Stimulated activated CD8-positive, alpha-beta memory T cell treated with anti-CD3 and anti-CD28 coated beads, Interleukin-12 subunit alpha, Interleukin-12 subunit beta, amount 100 ng/mL, for 24 hours (primary cell): Measurements from ENCODE around the gene MEFV.

Experiments used
- DNase-seq: peaks from one replicate; pipeline ENCODE4 v3.0.0-alpha.2; 2020; ENCODE audit errors: extremely low read depth

MEFV gene

DNA sequence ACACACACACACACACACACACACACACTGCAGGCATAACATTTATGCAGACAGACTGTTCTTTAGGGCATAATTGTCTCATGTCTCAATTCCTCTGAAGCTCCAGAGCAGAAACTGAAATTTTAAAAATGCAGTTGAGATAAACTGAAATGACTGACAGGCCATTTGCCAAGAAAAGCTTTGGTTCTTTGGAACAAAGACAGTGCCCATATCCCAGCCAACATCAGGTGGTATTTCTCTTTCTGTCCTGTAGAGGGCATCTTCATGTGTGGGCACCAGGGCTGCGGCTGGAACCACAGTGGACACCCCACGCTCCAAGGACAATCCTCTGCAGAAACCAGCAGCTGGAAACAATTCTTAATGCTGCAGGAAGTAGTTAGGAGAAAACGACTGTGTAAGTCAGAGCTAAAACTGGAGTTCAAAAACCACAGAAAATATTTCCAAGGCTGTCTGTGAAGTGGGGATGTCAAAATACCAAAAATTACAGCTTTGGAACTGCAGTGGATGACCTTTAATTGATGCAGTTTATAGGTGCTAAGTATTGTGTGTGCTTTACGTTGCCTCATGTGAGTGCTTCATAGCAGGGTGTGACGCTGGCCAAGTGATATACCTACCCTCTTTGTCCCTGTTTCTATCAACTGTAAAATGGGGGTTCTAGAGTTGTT is 10.6 kb upstream of the MEFV start:
- no peak for DNase-seq

DNA sequence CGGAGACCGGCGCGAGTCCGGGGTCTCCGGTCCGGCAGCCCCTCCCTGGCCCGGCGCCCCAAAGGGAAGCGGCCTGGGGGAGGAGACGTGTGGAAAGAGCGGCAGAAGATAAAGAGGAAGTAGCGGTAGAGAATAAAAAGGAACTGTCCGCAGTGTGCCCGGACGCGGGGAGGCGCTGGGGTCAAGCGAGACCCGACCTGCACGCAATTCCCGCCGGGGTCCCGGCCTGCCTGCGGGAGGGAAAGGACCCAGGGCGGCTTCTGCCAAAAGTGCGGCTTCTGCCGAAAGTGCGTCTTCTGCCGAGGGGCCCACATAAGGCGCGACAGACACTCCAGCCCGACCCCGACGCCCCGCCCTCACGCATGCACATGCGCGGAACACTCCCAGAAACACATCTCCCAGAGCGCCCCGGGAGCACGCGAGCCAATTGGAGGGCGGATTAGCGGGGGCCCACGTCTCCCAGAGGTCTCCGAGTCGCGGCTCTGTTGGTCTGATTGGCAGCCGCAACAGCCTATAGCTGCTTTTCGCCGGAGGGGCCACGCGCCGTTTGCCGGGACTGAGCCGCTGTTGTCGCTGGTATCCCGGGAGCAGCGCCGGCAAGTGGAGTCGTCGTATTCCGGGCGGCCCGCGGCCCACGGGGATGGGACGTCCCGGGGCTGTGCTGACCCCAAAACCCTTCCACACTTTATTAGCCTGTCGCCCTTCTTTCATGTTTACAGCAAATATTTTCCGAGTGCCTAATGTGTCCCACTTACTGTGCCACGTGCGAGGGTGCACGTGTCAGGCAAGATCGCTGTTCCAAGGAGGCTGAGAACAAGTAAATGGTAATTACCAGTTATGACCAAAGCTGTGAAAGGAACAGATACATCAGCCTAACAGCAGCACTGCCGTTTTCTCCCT is 8.0 kb upstream of the MEFV start:
- peak; percentile 98 for DNase-seq

DNA sequence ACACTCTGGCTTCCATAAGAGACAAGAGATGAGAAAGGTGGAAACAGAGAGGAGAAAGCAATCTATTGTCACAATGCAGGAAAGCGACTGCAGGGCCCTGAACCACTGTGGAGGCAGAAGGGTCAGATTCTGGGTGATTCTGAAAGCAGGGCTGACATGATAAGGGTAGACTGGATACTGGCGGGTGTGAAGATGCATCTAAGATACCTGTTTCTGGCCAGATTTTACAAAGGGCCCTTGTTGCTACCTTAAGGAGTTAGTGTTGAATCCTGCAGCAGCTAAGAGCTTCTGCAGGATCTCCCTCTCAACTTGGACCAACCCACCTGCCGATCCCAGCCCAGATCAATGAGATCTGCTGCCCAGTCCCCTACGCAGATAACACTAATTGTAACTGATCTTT is 6.1 kb upstream of the MEFV start:
- DNase-seq = no peak

DNA sequence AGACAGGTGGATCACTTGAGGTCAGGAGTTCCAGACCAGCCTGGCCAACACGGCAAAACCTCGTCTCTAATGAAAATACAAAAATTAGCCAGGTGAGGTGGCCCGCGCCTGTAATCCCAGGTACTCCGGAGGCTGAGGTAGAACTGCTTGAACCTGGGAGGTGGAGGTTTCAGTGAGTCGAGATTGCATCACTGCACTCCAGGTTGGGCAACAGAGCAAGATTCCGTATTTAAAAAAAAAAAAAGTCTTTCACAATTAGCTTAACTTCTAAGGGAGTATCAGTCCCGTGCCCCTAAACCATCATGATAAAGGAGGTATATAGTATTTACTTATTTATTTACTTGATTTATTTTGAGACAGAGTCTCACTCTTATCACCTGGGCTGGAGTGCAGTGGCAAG is 3.4 kb upstream of the MEFV start:
- no peak for DNase-seq

DNA sequence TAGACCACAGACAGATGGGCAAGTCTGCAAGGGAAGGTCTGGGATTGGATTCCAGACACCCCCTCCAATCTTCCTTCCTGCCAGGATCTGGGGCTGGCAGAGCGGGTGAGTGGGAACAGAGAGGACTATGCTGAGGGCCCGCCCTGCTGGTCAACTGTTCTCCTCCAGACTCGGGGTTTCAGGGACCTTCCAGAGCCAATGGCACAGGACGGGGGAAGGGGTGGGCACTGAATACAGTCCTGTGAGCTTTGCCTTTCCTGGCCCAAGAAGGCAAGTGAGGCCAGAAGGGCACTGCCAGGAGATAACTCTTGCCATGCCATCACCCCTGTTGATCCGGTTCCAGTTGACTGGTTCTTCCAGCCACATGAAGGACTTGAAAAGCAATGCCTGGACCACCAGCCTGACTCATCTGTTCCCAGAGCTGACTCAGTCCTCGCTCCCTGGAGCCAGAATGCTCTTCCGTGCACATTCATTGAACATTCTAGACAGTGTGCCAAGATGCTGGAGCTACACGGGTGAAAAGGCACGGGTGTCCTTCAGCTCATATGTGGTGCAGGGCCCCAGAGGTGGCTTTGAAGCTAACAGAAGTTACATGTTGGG is 533 bp upstream of the MEFV start:
- no peak for DNase-seq

DNA sequence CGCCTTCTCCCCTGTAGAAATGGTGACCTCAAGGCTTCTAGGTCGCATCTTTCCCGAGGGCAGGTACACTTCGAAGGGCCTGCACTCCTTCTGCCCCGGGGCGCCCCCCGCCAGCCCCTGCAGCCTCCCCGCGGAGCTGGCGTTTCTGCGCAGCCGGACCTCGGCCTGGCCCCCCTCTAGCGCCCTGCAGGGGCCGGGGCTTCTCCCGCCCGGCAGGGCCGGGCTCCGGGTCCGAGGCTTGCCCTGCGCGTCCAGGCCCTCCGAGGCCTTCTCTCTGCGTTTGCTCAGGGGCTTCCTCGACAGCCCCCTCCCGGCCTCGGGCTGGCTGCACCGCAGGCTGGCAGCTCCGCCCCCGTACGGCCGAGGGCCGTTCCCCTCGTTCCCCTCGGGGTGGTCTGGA is 2.1 kb downstream of the MEFV start:
- DNase-seq = no peak

DNA sequence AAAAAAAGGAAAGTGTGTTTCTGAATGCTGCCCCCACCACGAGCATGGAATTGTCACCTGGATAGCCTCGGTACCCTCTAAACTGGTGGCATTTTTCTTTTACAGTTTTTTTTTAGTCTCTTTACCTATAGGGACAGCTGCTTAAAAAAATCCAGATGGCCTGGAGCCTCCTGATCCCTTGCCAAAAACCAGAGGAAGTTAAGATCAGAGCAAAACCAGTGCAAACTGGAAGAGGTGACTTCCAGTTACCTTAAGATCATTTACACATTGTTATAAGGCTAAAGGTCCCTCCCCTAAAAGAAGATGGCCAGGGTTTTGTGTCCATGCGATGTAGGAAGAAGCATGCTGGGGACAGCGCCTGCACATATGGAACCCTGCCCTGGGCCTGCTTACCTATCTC is 3.5 kb downstream of the MEFV start:
- DNase-seq = no peak

DNA sequence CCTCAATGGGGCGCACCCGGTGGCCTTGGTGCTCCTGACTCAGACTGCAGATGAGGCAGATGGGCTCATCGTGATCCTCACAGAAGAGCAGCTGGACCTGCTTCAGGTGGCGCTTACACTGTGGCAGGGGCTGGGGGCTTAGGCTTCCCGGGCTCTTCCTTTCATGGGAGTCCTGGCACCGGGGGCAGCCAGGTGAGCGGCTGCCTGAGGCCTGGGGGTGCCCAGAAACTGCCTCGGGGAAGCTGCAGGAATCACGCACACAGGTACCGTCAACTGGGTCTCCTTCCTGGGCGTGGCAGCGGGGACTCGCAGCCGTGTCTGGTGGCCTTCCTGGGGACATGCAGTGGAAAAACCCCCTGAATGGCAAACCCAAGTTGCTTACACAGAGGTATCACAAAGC is 7.0 kb downstream of the MEFV start:
- no peak for DNase-seq

DNA sequence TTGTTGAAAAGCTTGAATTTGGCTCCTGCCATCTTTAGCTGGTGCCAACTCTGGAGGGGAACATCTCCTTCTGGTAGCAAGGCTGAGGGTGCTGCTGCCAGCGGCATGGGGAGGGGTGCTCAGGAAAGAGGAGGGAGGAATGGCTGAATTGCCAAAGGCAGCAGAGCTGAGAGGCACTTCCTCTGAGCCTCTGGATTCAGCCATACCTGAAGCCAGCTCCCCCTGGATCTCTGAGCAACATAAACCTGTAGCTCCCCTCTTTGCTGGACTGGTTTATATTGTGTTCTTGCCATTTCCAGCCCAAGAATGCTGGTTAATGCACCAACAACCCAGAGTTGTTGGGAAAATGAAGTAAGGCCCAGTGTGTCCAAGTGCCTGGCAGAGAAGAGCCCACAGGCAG is 7.4 kb downstream of the MEFV start:
- DNase-seq = no peak

DNA sequence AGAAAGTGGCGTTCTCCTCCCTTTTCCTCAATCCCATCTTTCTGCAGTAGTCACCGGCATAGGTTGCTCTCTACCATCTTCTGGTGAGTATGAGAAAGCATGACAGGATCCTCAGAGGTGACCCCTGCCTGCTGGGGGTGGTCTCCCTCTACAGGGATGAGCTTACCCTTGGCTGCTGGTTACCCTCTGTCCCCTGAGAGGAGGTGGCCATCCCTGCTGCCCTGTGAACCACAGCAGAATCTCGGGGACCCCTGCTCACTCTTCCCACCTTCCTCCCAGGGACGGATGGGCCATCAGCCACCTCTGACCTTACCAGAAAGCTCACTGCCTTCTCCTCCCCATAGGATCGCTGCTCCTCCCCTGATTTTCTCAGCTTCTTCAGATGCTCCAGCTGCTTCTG is 7.8 kb downstream of the MEFV start:
- no peak for DNase-seq

DNA sequence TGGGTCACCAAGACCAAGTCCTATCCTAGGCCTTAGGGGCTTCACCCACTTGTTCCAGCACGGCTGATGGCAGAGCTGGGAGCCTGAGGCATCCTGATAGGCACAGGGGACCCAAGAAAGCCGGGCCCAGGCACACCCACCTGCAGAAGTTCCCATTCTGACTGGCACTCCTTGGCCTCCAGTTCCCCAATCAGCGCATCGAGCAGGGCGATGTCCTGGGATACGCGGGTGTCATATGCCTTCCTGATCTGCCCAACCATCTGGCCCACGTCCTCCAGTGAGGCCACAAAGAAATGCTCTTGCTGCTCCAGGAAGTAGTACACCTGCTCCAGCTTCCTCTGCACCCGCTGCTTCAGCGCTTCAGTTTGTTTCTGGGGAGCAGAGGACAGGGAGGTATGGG is 9.6 kb downstream of the MEFV start:
- no peak for DNase-seq

DNA sequence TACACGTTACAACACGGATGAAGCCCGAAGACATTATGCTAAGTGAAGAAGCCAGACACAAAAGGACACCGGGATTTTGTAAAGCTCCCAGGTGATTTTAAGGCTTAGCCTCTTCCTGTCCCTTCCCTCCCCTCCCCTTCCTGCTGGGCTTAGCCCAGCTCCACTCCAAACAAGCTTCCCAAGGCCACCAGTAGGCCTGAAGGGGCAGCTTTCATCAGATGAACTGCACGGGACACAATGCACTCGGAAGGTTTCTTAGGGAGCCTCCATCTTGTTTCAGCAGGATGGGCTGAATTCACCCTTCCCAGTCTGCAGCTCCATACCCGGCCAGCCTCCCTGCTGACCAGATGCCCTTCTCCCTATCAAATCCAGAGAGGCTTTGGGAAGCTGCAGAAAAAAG is 10.4 kb downstream of the MEFV start:
- DNase-seq = no peak

DNA sequence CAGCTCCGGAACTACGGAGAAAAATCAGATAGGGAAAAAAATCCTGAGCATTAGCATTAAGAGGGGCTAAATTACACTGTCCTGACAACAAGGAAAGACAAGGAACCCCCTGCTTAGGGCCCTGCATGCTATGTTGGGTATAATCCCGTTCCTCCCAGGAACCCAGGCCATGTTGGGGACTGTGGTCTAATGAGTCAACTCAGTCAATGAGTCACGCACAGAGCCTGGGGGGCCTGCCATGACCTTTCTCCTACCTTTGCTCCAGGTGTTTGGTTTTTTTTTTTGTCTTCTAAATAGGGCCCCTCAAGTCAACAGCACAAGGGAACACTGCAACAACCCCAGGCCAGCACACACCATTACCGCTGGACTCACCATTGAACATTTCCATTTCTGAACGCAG is 12.6 kb downstream of the MEFV start:
- DNase-seq = no peak

DNA sequence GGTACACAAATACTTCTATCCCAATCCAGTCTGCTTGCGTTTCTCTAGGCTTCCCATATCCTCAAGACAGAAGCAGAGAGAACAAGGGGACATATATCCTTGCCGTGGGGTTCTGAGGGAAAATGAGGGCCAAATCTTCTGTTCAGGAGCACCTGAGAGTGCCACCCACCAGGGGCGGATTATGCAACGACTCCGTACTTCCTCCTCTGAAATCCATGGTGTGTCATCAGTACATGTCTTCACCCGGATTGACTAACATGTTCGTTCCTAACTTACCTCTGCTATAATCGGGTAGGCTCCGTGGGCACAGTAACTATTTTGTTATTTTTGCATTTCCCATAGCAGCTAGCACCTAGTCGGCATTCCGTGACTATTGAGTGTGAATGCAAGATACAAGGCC is 13.7 kb downstream of the MEFV start:
- no peak for DNase-seq

DNA sequence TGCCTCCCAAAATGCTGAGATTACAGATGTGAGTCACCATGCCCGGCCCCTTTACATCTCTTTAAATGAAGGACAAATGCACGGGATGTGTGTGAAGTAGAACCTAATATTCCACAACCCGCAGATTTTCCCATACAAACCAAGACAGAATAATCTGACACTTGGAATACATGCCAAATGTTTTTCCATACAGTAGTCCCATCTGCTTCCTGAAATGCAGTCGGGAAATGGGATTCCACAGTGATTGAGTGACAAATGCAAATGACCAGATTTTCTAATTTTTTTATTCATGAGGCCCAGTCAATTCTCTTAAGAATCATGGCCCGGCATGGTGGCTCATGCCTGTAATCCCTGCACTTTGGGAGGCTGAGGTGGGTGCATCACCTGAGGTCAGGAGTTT is 14.7 kb downstream of the MEFV start:
- no peak for DNase-seq

DNA sequence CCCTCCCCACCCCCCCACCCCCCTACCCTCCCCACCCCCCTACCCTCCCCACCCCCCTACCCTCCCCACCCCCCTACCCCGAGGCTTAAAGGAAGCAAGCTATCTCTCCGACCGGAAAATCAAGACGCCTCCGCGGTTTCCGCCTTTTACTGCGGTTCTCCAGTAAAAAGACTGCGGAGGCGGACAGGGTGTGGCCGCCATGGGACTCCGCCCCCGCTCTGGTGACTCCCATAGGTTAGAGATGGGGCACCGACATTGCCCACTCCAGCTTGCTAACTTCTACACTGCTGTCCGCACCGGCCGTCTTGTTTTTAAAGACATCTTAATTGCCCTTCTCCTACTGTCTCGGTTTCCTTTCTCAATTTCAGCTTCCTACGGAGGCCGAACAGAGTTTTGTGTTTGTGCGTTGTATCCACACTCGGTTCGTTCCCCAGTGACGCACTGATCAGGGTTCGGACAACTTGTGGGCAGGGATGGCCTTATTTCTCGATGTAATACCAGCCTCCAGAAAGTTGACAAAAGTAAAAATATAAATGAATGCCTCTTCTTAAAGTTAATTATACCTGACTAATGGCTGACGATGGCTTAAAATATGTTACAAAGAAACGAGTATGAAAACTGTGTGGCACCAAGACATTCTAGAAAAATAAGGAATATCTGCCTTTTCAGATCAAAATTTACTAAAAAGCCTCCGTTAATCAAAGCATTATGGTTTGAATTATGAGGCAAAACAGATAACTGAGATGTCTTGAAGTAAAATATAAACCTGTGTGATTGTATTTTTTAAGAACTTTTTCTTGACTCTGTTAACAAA is 20.4 kb downstream of the MEFV start:
- DNase-seq = no peak

DNA sequence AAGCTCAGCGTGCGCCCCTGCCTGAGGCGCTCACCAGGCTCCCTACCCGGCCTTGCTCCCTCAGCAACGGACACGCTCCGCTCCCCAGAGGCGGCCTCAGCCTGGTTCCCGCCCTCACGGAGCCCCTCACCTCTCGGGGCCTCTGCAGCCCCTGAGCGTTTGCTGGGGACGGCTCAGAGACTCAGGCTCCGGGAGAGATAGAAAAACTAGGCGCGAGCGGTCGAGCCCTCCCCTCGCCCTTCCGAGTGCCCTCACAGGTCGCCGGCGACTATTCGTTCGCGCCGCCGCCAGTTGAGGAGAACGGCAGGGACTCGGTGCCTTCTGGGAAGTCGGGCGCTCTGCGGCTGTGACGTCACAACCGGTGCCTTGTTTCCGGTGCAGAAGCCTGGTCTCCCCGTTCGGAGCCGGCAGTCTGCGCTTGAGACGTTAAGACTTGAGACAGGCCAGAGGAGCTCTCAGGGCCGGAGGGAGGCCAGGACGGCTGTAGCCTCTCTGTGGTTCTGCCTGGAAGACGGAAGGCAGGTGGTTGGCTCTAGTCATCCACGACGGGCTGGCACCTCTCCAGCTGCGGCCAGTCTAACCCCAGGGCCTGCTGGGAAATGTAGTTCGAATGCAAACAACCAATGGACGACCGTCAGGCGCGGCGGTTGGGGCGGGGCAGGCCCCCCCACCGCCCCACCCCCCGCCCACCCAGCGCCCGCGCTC is 21.4 kb downstream of the MEFV start, which contains the start of gene ZNF200:
ZNF200 (minus strand) TSS at position 302 of the 705 bp plus-strand sequence. CDS start 1,403 bp downstream, outside the sequence.
- DNase-seq = peak; percentile 87

DNA sequence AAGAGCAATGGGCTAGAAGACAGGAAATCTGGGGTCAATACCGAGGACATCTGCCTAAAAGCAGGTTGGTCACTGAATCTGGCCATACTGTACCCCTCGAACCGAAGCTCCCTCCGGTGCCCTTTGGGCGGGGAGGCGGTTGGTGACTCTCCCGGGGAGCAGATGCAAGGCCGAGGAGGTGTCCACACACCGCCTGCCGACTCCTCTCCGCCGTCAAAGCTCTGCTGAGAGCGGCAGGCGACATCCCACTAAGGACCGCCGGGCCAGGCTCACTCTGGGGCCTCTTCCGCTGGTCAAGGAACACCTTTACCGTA is 21.9 kb downstream of the MEFV start:
- DNase-seq = no peak

DNA sequence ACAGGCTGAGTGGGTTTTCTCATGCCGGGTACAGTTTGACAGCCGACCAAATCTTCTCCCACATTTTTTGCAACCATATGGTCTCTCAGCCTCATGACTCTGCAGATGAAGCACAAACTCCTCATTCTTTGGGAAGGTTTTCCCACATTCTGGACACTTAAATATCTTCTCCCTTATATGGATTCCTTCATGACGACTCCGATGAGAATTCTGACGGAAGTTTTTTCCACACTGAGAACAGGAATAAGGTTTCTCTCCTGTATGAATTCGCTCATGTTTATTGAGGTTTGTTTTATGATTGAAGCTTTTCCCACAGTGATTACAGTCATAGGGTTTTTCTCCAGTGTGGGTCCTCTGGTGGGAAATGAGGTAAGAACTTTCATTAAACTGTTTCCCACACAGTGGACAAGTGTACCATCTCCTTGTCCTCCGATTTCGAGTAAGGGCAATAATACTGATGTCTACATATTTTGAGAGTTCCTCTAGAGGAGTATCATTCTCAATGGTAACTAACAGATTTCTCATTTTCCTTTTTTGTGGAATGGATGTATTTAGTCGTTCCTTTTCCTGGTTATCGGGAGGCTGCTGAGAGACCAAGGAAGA is 32.4 kb downstream of the MEFV start:
- DNase-seq = no peak

DNA sequence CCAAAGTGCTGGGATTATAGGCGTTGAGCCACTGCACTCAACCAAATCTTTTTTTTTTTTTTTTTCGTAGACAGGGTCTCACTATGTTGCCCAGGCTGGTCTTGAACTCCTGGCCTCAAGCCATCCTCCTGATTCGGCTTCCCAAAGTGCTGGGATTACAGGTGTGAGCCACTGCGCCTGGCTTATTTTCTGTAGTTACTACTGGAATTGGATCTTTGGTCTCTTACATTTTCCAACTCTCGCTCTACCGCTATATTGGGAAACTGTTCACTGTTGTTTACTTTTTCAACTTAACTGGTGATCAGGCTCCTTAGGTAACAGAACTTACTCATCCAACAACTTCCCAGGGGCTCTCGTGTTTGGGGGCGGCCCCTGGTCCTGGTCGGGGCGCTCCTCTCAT is 35.6 kb downstream of the MEFV start:
- no peak for DNase-seq

DNA sequence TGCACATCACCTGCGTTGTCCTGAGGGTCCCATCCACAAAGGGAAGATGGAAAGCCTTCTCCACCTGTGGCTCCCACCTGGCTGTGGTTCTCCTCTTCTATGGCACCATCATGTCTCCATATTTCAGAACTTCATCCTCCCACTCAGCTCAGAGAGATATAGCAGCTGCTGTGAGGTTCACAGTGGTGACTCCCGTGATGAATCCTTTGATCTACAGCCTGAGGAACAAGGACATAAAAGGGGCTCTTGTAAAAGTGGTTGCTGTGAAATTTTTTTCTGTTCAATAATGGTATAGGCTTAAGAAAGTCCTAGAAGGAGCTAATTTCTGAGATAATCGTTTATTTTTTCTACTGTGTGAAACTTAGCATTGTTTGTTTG is 40.2 kb downstream of the MEFV start:
- no peak for DNase-seq
